Ascending aorta (tissue), 2 donors: ENCODE measurements around the gene PRICKLE3. TPM values are rescaled to one million over a fixed set of nuclear protein-coding genes. Genes with fewer than 3 reads are reported as not detected.

Experiments used
- DNase-seq, 2 donors: peaks; one replicate each; pipeline ENCODE4 v3.0.0-alpha.2; 2019; ENCODE audit warnings: low spot score in 2 of 2
- H3K27ac ChIP-seq, 2 donors: fragments of 200-600 bp; sonication (generic); one replicate each; pipeline ENCODE4 v1.5.1; 2016 to 2017; ENCODE audit warnings: mild to moderate bottlenecking in 1 of 2
- H3K27me3 ChIP-seq: fragments of 200-600 bp; sonication (generic); one replicate; pipeline ENCODE4 v1.5.1; 2017
- H3K36me3 ChIP-seq, 2 donors: fragments of 200-600 bp; sonication (generic); one replicate each; pipeline ENCODE4 v1.5.1; 2016
- H3K4me1 ChIP-seq, 2 donors: fragments of 200-600 bp; sonication (generic); one replicate each; pipeline ENCODE4 v1.5.1; 2016 to 2017; ENCODE audit warnings: mild to moderate bottlenecking in 1 of 2
- H3K4me3 ChIP-seq, 2 donors: fragments of 200-600 bp; sonication (generic); one replicate each; pipeline ENCODE4 v1.5.1; 2016 to 2017; ENCODE audit warnings: mild to moderate bottlenecking in 1 of 2
- H3K9me3 ChIP-seq, 2 donors: fragments of 200-600 bp; sonication (generic); one replicate each; pipeline ENCODE4 v1.5.1; 2016
- CTCF ChIP-seq, 3 experiments: fragments of 200-600 bp in 2 of 3; fragments of 450-650 bp in 1 of 3; sonication (generic) in 2 of 3; IDR thresholded peaks; one replicate each; pipeline ENCODE4 v1.5.1; 2016 to 2019; ENCODE audit warnings: antibody characterized with exemption in 3 of 3, mild to moderate bottlenecking in 1 of 3, moderate library complexity in 1 of 3
- intact Hi-C: fragments of 100-400 bp; cut with DNase I; formaldehyde crosslinking; loops from one replicate; pipeline ENCODE4 v1.15.1; 2023
- total RNA-seq: library from RNA; depleted of rRNA; stranded (reverse); fragments of >200 nt; gene quantifications from one replicate; pipeline ENCODE4 v1.1.0, GENCODE V29; 2016

PRICKLE3 gene
- total RNA-seq, 1 donor from 2014 or later, result 25.3 TPM

GRCh38 chrX:49231333-49232000 lies 45.3 kb upstream of the PRICKLE3 start:
- no peaks in the 10 kb centered on the region for H3K4me1 ChIP-seq
- no peaks in the 10 kb centered on the region for H3K36me3 ChIP-seq
- no peaks in the 10 kb centered on the region for H3K9me3 ChIP-seq
- no peak overlapping the region for H3K27ac ChIP-seq
- no peak for TF ChIP-seq CTCF (IDR thresholded peaks at IDR 0.05)
- intact Hi-C loops, result no loop called here
- H3K27me3 ChIP-seq, result no peaks in the 10 kb centered on the region
- H3K4me3 ChIP-seq, result no peak overlapping the region
- DNase-seq, result no peak

GRCh38 chrX:49230500-49231232 lies 44.5 kb upstream of the PRICKLE3 start:
- H3K27ac ChIP-seq, result no peak overlapping the region
- H3K27me3 ChIP-seq, result no peaks in the 10 kb centered on the region
- DNase-seq, result peak; percentile 21 to 76
- intact Hi-C loops, result no loop called here
- no peaks in the 10 kb centered on the region for H3K36me3 ChIP-seq
- no peaks in the 10 kb centered on the region for H3K9me3 ChIP-seq
- H3K4me3 ChIP-seq, result peak overlapping the region; percentile 22 to 44
- no peaks in the 10 kb centered on the region for H3K4me1 ChIP-seq
- peak in 1 of 3 experiments; percentile 24 for TF ChIP-seq CTCF (IDR thresholded peaks at IDR 0.05)

- no peaks in the 10 kb centered on the region for H3K4me1 ChIP-seq
- DNase-seq, result no peak
- H3K36me3 ChIP-seq, result no peaks in the 10 kb centered on the region
- no peaks in the 10 kb centered on the region for H3K9me3 ChIP-seq
- H3K27ac ChIP-seq, result no peak overlapping the region
- no peaks in the 10 kb centered on the region for H3K27me3 ChIP-seq
- TF ChIP-seq CTCF (IDR thresholded peaks at IDR 0.05), result no peak
- no peak overlapping the region for H3K4me3 ChIP-seq
- intact Hi-C loops, result no loop called here
Observed at GRCh38 chrX:49228185-49228584, 42.0 kb upstream of the PRICKLE3 start.

- Histone ChIP-seq H3K9me3 (no peaks in the 10 kb centered on the region), H3K36me3 (no peaks in the 10 kb centered on the region), H3K27me3 (no peaks in the 10 kb centered on the region), H3K4me1 (no peaks in the 10 kb centered on the region), H3K27ac (no peak overlapping the region), H3K4me3 (no peak overlapping the region)
- intact Hi-C loops, result no loop called here
- no peak for DNase-seq
- TF ChIP-seq CTCF (IDR thresholded peaks at IDR 0.05), result no peak
Observed at GRCh38 chrX:49227726-49228125, 41.6 kb upstream of the PRICKLE3 start.

- no peaks in the 10 kb centered on the region for H3K36me3 ChIP-seq
- H3K9me3 ChIP-seq, result no peaks in the 10 kb centered on the region
- no peak overlapping the region for H3K27ac ChIP-seq
- no peaks in the 10 kb centered on the region for H3K27me3 ChIP-seq
- DNase-seq, result no peak
- H3K4me1 ChIP-seq, result no peaks in the 10 kb centered on the region
- no peak overlapping the region for H3K4me3 ChIP-seq
- intact Hi-C loops, result no loop called here
- no peak for TF ChIP-seq CTCF (IDR thresholded peaks at IDR 0.05)
Observed at GRCh38 chrX:49226946-49227345, 40.8 kb upstream of the PRICKLE3 start.
